ENCODE results near the gene FAAP100.

Gene FAAP100

GRCh38 chr17:81537343-81537855 lies 14.8 kb downstream of the FAAP100 start:
- Histone ChIP-seq H3K27me3 (ENCODE audit: insufficient read depth, low read length, poor library complexity, severe bottlenecking) (no peaks in the 10 kb centered on the region), H3K4me3 (ENCODE audit: low read length, poor library complexity, severe bottlenecking) (no peak overlapping the region), H3K9ac (ENCODE audit: low read depth, low read length, poor library complexity, severe bottlenecking) (no peak overlapping the region), H3K9me3 (ENCODE audit: insufficient read depth, low read depth, low read length) (no peaks in the 10 kb centered on the region), H3F3A (ENCODE audit: low read depth) (peaks cover 4% of the 10 kb centered on the region; the same call in 1 of the 2 replicates), H3K4me1 (ENCODE audit: insufficient read depth, low read length, poor library complexity, severe bottlenecking) (peaks cover 15% of the 10 kb centered on the region), H3K4me2 (ENCODE audit: low read depth, low read length, poor library complexity, severe bottlenecking) (no peak overlapping the region), H3K79me2 (ENCODE audit: insufficient read depth, low read length) (no peaks in the 10 kb centered on the region), H4K20me1 (ENCODE audit: insufficient read depth, low read length, poor library complexity, severe bottlenecking) (no peaks in the 10 kb centered on the region), H3K9me2 (replicated peaks; ENCODE audit: low read depth, low read length) (no peaks in the 10 kb centered on the region), H2AFZ (ENCODE audit: low read length) (no peak overlapping the region), H3K36me3 (ENCODE audit: insufficient read depth, low read length) (peaks cover 5% of the 10 kb centered on the region; the same call in 1 of the 2 replicates)
- TF ChIP-seq CTCF (conservative IDR thresholded peaks at IDR 0.05; ENCODE audit: low read length) (peak; percentile 66), EZH2phosphoT487 (IDR thresholded peaks at IDR 0.05; ENCODE audit: borderline replicate concordance) (no peak)

DNA sequence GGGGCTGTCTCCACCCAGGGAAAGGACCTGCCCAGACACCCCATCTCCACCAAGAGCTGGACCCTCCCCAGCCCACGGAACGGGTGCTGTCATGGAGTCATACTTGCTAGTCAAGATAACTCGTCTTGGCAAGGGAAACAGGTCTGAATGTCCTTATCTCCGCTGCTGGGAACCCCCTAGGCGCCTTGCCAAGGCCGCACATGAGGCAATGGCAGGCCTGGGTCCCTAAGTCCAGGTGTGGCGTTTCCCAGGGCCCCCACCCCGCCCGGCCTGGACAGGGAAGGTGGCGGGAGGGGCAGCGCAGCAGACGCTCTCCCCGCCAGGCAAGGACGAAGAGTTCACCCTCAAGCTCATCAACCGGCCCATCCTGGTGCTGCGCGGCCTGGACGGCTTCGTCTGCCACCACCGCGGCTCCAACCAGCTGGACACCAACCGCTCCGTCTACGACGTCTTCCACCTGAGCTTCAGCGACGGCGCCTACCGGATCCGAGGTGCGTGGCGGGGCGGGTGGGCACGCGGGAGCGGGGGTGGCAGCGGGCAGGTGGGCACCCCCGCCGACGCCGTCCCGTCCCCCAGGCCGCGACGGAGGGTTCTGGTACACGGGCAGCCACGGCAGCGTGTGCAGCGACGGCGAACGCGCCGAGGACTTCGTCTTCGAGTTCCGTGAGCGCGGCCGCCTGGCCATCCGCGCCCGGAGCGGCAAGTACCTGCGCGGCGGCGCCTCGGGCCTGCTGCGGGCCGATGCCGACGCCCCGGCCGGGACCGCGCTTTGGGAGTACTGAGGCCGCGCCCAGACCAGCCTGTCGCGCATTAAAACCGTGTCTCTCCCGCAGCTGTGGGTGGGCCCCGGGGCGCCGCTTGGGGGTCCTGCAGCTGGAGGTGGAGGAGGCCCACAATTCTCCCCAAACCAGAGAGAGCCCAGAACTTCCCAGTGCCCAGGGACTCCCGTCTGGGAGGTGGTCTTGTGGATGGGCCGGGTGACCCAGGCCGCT lies 15.6 kb downstream of the FAAP100 start:
- H3K4me3 ChIP-seq (ENCODE audit: low read length, poor library complexity, severe bottlenecking) = no peak overlapping the region

More for the DNA sequence above, 15.6 kb downstream of the FAAP100 start:
- Histone ChIP-seq H3K79me2 (ENCODE audit: insufficient read depth, low read length) (no peaks in the 10 kb centered on the region), H3K4me1 (ENCODE audit: insufficient read depth, low read length, poor library complexity, severe bottlenecking) (peaks cover 15% of the 10 kb centered on the region), H3K36me3 (ENCODE audit: insufficient read depth, low read length) (peaks cover 5% of the 10 kb centered on the region; the same call in 1 of the 2 replicates), H3K9ac (ENCODE audit: low read depth, low read length, poor library complexity, severe bottlenecking) (no peak overlapping the region), H3F3A (ENCODE audit: low read depth) (peaks cover 4% of the 10 kb centered on the region; the same call in 1 of the 2 replicates), H3K9me3 (ENCODE audit: insufficient read depth, low read depth, low read length) (no peaks in the 10 kb centered on the region), H4K20me1 (ENCODE audit: insufficient read depth, low read length, poor library complexity, severe bottlenecking) (no peaks in the 10 kb centered on the region), H3K4me2 (ENCODE audit: low read depth, low read length, poor library complexity, severe bottlenecking) (no peak overlapping the region), H3K9me2 (replicated peaks; ENCODE audit: low read depth, low read length) (no peaks in the 10 kb centered on the region), H3K27me3 (ENCODE audit: insufficient read depth, low read length, poor library complexity, severe bottlenecking) (no peaks in the 10 kb centered on the region), H2AFZ (ENCODE audit: low read length) (no peak overlapping the region)
- TF ChIP-seq EZH2phosphoT487 (IDR thresholded peaks at IDR 0.05; ENCODE audit: borderline replicate concordance) = no peak
- no peak for TF ChIP-seq CTCF (conservative IDR thresholded peaks at IDR 0.05; ENCODE audit: low read length)

All from Loucy (cell line).